H1 (cell line): Measurements from ENCODE around the gene LRRC8D. TPM values are rescaled to one million over a fixed set of nuclear protein-coding genes. Genes with fewer than 3 reads are reported as not detected.

Experiments used
- CTBP2 ChIP-seq: IDR thresholded peaks from 2 replicates; pipeline ENCODE4 v1.7.0; 2011; ENCODE audit warnings: borderline replicate concordance, mild to moderate bottlenecking, moderate library complexity, mixed read lengths, low read length; ENCODE audit not compliant: insufficient read depth, insufficient read length
- POU5F1 ChIP-seq: IDR thresholded peaks from 2 replicates; pipeline ENCODE4 v1.6.1; 2011; ENCODE audit warnings: low read depth, mild to moderate bottlenecking, low read length, moderate library complexity
- TCF12 ChIP-seq: IDR thresholded peaks from 2 replicates; pipeline ENCODE4 v1.6.1; 2011; ENCODE audit warnings: low read depth, mild to moderate bottlenecking, low read length
- polyA plus RNA-seq, 7 experiments: library from polyadenylated mRNA; depleted of rRNA in 3 of 7; stranded (reverse) in 5 of 7; unstranded in 2 of 7; fragments of >200 nt in 5 of 7; fragments of 200-250 nt in 2 of 7; gene quantifications; 1 replicate in 5 of 7; 2 replicates in 1 of 7; 4 replicates in 1 of 7; pipeline versions ENCODE4 v1.2.1 to v1.2.3, GENCODE V29; 2011 to 2013; ENCODE audit warnings: missing spikeins in 2 of 7, mixed read lengths in 2 of 7
- total RNA-seq: library from RNA; stranded (reverse); fragmentation: NEBNext Ultra II Directional; extraction: Animal tissue kit (Norgen Biotek cat#: 25700); gene quantifications from 2 replicates; pipeline ENCODE4 v1.2.1, GENCODE V29; 2021
- TF ChIP-seq, protein P1 (sequence below): IDR thresholded peaks from 2 replicates; pipeline ENCODE4 v1.6.1; 2012; ENCODE audit warnings: low read length, inconsistent platforms

Gene LRRC8D
- total and polyA plus RNA-seq, 2 of the 8 experiments (the other 6 are each of a cell fraction or from before 2014, with no cell fraction given), result 42.0 to 58.5 TPM

DNA sequence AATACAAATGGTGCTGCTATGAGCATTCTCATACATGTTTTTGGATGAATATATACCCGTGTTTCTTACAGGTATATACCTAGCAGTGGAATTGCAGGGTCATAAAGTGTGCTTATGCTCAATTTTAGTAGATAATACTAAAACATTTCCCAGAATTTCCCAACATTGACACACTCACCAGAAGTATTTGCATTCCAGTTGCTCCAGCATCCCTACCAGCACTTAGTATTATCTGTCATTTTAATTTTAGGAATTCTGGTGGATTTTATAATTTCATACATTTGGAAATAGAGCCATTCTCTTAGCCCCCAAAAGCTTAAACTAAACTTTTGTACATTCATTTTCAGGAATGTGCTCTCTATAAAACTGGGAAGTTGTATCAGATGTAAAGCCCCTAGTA is 106.6 kb downstream of the LRRC8D start (continued):
- TF ChIP-seq CTBP2 (no peak), TCF12 (no peak), POU5F1 (no peak)
- TF ChIP-seq, protein P1, sequence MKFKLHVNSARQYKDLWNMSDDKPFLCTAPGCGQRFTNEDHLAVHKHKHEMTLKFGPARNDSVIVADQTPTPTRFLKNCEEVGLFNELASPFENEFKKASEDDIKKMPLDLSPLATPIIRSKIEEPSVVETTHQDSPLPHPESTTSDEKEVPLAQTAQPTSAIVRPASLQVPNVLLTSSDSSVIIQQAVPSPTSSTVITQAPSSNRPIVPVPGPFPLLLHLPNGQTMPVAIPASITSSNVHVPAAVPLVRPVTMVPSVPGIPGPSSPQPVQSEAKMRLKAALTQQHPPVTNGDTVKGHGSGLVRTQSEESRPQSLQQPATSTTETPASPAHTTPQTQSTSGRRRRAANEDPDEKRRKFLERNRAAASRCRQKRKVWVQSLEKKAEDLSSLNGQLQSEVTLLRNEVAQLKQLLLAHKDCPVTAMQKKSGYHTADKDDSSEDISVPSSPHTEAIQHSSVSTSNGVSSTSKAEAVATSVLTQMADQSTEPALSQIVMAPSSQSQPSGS, result no peak
